H9 (cell line): ENCODE measurements around the gene CCT3. TPM values are rescaled to one million over a fixed set of nuclear protein-coding genes. Genes with fewer than 3 reads are reported as not detected.

Source experiments
- DNase-seq: peaks from one replicate; pipeline ENCODE4 v3.0.0-alpha.2; 2017
- H2AFZ ChIP-seq: one replicate; pipeline ENCODE4 v1.6.1; 2013; ENCODE audit warnings: mild to moderate bottlenecking, low read length, control low read depth, moderate library complexity
- H2AK5ac ChIP-seq: 2 replicates; pipeline ENCODE4 v1.6.1; 2013; ENCODE audit warnings: low read length, control low read depth, mixed read lengths; ENCODE audit not compliant: insufficient read length
- H2BK120ac ChIP-seq: one replicate; pipeline ENCODE4 v1.6.1; 2013; ENCODE audit warnings: low read depth, mild to moderate bottlenecking, low read length, control low read depth, inconsistent platforms; ENCODE audit not compliant: poor library complexity, severe bottlenecking
- H2BK12ac ChIP-seq: 2 replicates; pipeline ENCODE4 v1.6.1; 2013; ENCODE audit warnings: low read length, control low read depth, mixed read lengths, low read depth; ENCODE audit not compliant: insufficient read length
- H2BK15ac ChIP-seq: 2 replicates; pipeline ENCODE4 v1.6.1; 2013; ENCODE audit warnings: low read depth, low read length, control low read depth
- H2BK20ac ChIP-seq: one replicate; pipeline ENCODE4 v1.6.1; 2013; ENCODE audit warnings: low read depth, mild to moderate bottlenecking, low read length, control low read depth, inconsistent platforms; ENCODE audit not compliant: poor library complexity, severe bottlenecking
- H2BK5ac ChIP-seq: 2 replicates; pipeline ENCODE4 v1.6.1; 2013; ENCODE audit warnings: low read length, control low read depth, mixed read lengths; ENCODE audit not compliant: insufficient read length
- H3K14ac ChIP-seq: 2 replicates; pipeline ENCODE4 v1.6.1; 2013; ENCODE audit warnings: low read length, control low read depth; ENCODE audit not compliant: insufficient read depth
- H3K18ac ChIP-seq: 2 replicates; pipeline ENCODE4 v1.6.1; 2013; ENCODE audit warnings: low read depth, mild to moderate bottlenecking, mixed read lengths, low read length, control low read depth; ENCODE audit not compliant: insufficient read length
- H3K23ac ChIP-seq: 2 replicates; pipeline ENCODE4 v1.6.1; 2013; ENCODE audit warnings: low read length, control low read depth, mixed read lengths, low read depth; ENCODE audit not compliant: insufficient read length
- H3K23me2 ChIP-seq: 2 replicates; pipeline ENCODE4 v1.6.1; 2013; ENCODE audit warnings: low read depth, mild to moderate bottlenecking, mixed read lengths, low read length, control low read depth; ENCODE audit not compliant: insufficient read length, poor library complexity, severe bottlenecking
- H3K27ac ChIP-seq: 2 replicates; pipeline ENCODE4 v1.5.1; 2013; ENCODE audit warnings: low read length, control low read depth, mixed read lengths, low read depth; ENCODE audit not compliant: insufficient read length
- H3K27me3 ChIP-seq: 2 replicates; pipeline ENCODE4 v1.6.1; 2013; ENCODE audit warnings: low read length, control low read depth, inconsistent platforms; ENCODE audit not compliant: insufficient read depth
- H3K4ac ChIP-seq: 2 replicates; pipeline ENCODE4 v1.6.1; 2013; ENCODE audit warnings: low read depth, mild to moderate bottlenecking, control low read depth, inconsistent platforms, low read length, moderate library complexity
- H3K4me1 ChIP-seq: 2 replicates; pipeline ENCODE4 v1.6.1; 2013; ENCODE audit warnings: low read length, control low read depth, inconsistent platforms; ENCODE audit not compliant: insufficient read depth
- H3K4me2 ChIP-seq: 2 replicates; pipeline ENCODE4 v1.6.1; 2013; ENCODE audit warnings: low read length, control low read depth, mixed read lengths; ENCODE audit not compliant: insufficient read length, insufficient read depth
- H3K56ac ChIP-seq: 2 replicates; pipeline ENCODE4 v1.6.1; 2013; ENCODE audit warnings: low read depth, mild to moderate bottlenecking, mixed read lengths, low read length, control low read depth; ENCODE audit not compliant: insufficient read length
- H3K79me1 ChIP-seq: 2 replicates; pipeline ENCODE4 v1.6.1; 2013; ENCODE audit warnings: low read depth, mild to moderate bottlenecking, moderate library complexity, low read length, control low read depth, inconsistent platforms; ENCODE audit not compliant: insufficient read depth, poor library complexity, severe bottlenecking
- H3K79me2 ChIP-seq: 2 replicates; pipeline ENCODE4 v1.6.1; 2013; ENCODE audit warnings: low read length, control low read depth, inconsistent platforms; ENCODE audit not compliant: insufficient read depth
- H3K9ac ChIP-seq: 2 replicates; pipeline ENCODE4 v1.6.1; 2013; ENCODE audit warnings: low read length, control low read depth, mixed read lengths; ENCODE audit not compliant: insufficient read length; ENCODE audit errors: extremely low read depth
- H3K9me3 ChIP-seq: one replicate; pipeline ENCODE4 v1.6.1; 2013; ENCODE audit warnings: low read depth, low read length, inconsistent platforms; ENCODE audit not compliant: control insufficient read depth
- H3T11ph ChIP-seq: one replicate; pipeline ENCODE4 v1.6.1; 2013; ENCODE audit warnings: mild to moderate bottlenecking, low read length, control low read depth, inconsistent platforms
- H4K20me1 ChIP-seq: one replicate; pipeline ENCODE4 v1.6.1; 2013; ENCODE audit not compliant: control insufficient read depth, insufficient read length, insufficient read depth
- H4K5ac ChIP-seq: 2 replicates; pipeline ENCODE4 v1.6.1; 2013; ENCODE audit warnings: low read depth, mild to moderate bottlenecking, mixed read lengths, low read length, control low read depth; ENCODE audit not compliant: insufficient read length
- H4K8ac ChIP-seq: replicated peaks from 2 replicates; pipeline ENCODE4 v1.6.1; 2013; ENCODE audit warnings: low read length, control low read depth, mixed read lengths, low read depth; ENCODE audit not compliant: insufficient read length
- H4K91ac ChIP-seq: 2 replicates; pipeline ENCODE4 v1.6.1; 2013; ENCODE audit warnings: low read depth, mild to moderate bottlenecking, moderate library complexity, mixed read lengths, low read length, control low read depth; ENCODE audit not compliant: insufficient read length
- H3K27ac Mint-ChIP-seq, 3 experiments: 2 replicates in 2 of 3; 3 replicates in 1 of 3; pipeline ENCODE4 v1.8.0; 2020 to 2021; ENCODE audit warnings: mixed read lengths in 3 of 3, mild to moderate bottlenecking in 1 of 3, moderate library complexity in 1 of 3
- H3K27me3 Mint-ChIP-seq: 2 replicates; pipeline ENCODE4 v1.8.0; 2021; ENCODE audit warnings: low read depth, mild to moderate bottlenecking, moderate library complexity, mixed read lengths
- H3K36me3 Mint-ChIP-seq, 3 experiments: 2 replicates in 2 of 3; 3 replicates in 1 of 3; pipeline ENCODE4 v1.8.0; 2020 to 2021; ENCODE audit warnings: low read depth in 3 of 3, mixed read lengths in 3 of 3; ENCODE audit not compliant: insufficient read depth in 1 of 3
- H3K4me1 Mint-ChIP-seq, 2 experiments: 2 replicates each; pipeline ENCODE4 v1.8.0; 2020; ENCODE audit warnings: mixed read lengths in 2 of 2
- H3K4me3 Mint-ChIP-seq, 2 experiments: 2 replicates in 1 of 2; 3 replicates in 1 of 2; pipeline ENCODE4 v1.8.0; 2020 to 2021; ENCODE audit warnings: mild to moderate bottlenecking in 2 of 2, mixed read lengths in 2 of 2, moderate library complexity in 1 of 2
- H3K9me3 Mint-ChIP-seq, 2 experiments: 2 replicates in 1 of 2; 3 replicates in 1 of 2; pipeline ENCODE4 v1.8.0; 2020; ENCODE audit warnings: mild to moderate bottlenecking in 2 of 2, mixed read lengths in 2 of 2, moderate library complexity in 1 of 2
- WGBS: extraction: QIAGEN DNeasy Blood & Tissue Kit; methylation state at CpG from one replicate; pipeline ENCODE4 v1.1.7; 2013; ENCODE audit warnings: missing lambda C conversion rate, low lambda C conversion rate, mixed read lengths; ENCODE audit not compliant: insufficient read length; ENCODE audit errors: extremely low coverage; 5-methylcytosine and 5-hydroxymethylcytosine counted together
- total RNA-seq: library from RNA; stranded (reverse); gene quantifications from 2 replicates; pipeline ENCODE4 v1.2.1, GENCODE V29; 2021
- TF ChIP-seq, protein P1 (sequence below): fragments of 200-600 bp; sonication (generic); conservative IDR thresholded peaks from 3 replicates; pipeline ENCODE4 v1.8.0; 2021; ENCODE audit warnings: antibody characterized with exemption, mild to moderate bottlenecking

Gene CCT3
- total RNA-seq, 1 experiment from 2014 or later: 524 TPM

DNA sequence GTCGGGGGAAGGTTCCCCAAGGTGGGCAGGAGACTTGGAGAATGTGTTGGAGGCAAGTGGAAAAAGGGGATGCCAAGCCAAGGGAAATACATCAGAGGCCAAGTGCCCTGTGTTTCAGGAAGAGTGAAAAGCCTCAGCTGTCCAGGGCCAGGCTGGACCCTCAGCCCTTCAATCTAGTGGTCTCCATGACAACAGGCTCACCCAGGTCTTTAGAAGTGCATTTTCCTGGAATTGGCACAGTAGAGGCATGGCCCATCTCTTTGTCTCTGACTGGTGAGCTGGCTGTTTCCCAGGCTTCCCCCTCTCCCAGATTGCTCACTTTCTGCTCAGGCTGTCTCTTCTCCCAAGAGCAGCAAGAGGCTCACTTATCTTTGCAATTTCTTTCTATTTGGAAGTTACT lies 20.5 kb upstream of the CCT3 start:
- no peak overlapping the region for H3K14ac ChIP-seq
- H3T11ph ChIP-seq: no peak overlapping the region
- H2BK5ac ChIP-seq: no peak overlapping the region
- no peaks in the 10 kb centered on the region for H4K20me1 ChIP-seq
- H3K18ac ChIP-seq: no peak overlapping the region
- H2BK12ac ChIP-seq: no peak overlapping the region
- no peak for DNase-seq
- no peaks in the 10 kb centered on the region for H3K9me3 ChIP-seq
- H3K79me1 ChIP-seq: no peaks in the 10 kb centered on the region
- no peak overlapping the region for H3K27ac ChIP-seq
- no peaks in the 10 kb centered on the region for H3K36me3 Mint-ChIP-seq
- H3K4me3 Mint-ChIP-seq: no peak overlapping the region
- WGBS: no CpG with 5 or more reads among the region's 1 CpG
- peaks cover 0 to 3% of the 10 kb centered on the region in 2 experiments; a peak in 2 of 5 replicates for H3K9me3 Mint-ChIP-seq
- no peak overlapping the region for H2BK15ac ChIP-seq
- no peak overlapping the region for H3K4me2 ChIP-seq
- H2BK120ac ChIP-seq: no peak overlapping the region
- no peaks in the 10 kb centered on the region for H3K4me1 ChIP-seq
- H3K4ac ChIP-seq: no peak overlapping the region
- no peak overlapping the region for H2BK20ac ChIP-seq
- H4K5ac ChIP-seq: no peak overlapping the region
- no peak overlapping the region for H2AK5ac ChIP-seq
- no peak overlapping the region for H2AFZ ChIP-seq
- peaks cover 9 to 13% of the 10 kb centered on the region in 2 experiments for H3K4me1 Mint-ChIP-seq
- H3K27me3 ChIP-seq: no peaks in the 10 kb centered on the region
- H3K23ac ChIP-seq: no peak overlapping the region
- H3K9ac ChIP-seq: no peak overlapping the region
- TF ChIP-seq, protein P1, sequence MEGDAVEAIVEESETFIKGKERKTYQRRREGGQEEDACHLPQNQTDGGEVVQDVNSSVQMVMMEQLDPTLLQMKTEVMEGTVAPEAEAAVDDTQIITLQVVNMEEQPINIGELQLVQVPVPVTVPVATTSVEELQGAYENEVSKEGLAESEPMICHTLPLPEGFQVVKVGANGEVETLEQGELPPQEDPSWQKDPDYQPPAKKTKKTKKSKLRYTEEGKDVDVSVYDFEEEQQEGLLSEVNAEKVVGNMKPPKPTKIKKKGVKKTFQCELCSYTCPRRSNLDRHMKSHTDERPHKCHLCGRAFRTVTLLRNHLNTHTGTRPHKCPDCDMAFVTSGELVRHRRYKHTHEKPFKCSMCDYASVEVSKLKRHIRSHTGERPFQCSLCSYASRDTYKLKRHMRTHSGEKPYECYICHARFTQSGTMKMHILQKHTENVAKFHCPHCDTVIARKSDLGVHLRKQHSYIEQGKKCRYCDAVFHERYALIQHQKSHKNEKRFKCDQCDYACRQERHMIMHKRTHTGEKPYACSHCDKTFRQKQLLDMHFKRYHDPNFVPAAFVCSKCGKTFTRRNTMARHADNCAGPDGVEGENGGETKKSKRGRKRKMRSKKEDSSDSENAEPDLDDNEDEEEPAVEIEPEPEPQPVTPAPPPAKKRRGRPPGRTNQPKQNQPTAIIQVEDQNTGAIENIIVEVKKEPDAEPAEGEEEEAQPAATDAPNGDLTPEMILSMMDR: no peak
- H3K27me3 Mint-ChIP-seq: peaks cover 21% of the 10 kb centered on the region
- H3K79me2 ChIP-seq: no peaks in the 10 kb centered on the region
- H3K23me2 ChIP-seq: no peaks in the 10 kb centered on the region
- H3K27ac Mint-ChIP-seq: no peak overlapping the region
- H3K56ac ChIP-seq: no peak overlapping the region
- H4K8ac ChIP-seq: no peak overlapping the region
- no peak overlapping the region for H4K91ac ChIP-seq
